ENCODE measurements around the gene FBXO33.

FBXO33 gene

DNA sequence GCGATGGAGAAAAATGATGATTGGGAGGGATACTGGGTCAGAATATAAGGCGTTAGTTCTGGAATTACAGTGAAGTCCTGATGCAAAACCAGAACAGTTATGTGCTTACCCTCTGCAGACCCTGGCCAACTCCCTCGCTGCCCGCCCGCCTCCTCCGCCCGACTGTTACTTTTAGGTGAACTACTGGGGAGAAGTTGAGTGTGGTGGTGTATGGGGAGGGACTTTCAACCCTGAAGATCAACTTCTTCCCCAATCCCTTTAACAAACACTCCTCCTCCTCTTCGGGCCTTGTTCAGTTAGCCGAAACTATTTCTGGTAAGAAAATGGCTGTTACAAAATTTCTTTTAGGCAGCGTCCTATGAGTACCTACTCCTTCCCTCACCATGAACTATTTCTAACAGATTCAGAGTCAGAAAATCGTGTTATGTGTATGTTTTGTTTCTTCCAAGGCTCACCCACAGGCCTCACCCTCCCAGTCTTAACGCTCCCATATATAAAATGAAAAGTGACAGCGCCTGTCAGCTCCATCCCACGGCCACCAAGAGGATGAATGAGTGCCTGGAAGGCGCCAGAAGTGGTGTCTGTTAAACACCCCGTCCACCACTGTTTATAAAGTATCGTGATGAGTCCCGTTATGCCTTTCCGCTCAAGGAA, 1.3 kb downstream of the FBXO33 start:
- DNase-seq, result no peak

DNA sequence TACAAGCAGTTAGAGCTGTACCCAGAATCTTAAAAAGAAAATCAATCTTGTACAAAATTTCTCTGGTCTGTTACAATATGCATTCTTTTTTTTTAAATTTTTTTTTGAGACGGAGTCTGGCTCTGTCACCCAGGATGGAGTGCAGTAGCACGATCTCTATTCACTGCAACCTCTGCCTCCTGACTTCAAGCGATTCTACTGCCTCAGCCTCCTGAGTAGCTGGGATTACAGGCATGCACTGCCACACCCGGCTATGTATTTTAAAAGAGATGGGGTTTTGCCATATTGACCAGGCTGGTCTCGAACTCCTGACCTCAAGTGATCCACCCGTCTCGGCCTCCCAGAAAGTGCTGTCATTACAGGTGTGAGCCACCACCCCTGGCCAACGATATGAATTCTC, 4.1 kb downstream of the FBXO33 start:
- DNase-seq, result no peak

DNA sequence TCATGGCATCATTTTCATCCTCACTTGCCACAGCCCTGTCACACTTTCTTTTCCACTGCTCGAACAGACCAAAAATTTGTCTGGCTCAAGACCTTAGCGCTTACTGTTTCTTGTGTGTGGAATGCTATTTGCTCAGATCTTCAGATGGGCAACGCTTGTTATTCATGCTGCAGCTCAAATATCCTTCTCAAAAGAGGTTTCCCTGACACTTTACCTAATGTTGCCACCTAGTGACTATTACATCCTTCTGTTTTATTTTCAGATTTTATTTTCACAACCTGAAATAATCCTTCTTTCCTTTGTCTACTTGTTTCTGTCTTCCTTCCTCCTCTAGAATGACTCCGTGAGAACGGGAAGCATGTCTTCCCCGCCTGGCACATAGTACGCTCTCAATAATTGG, 5.6 kb downstream of the FBXO33 start:
- DNase-seq, result peak in 2 of 3 experiments; percentile 5 to 55

DNA sequence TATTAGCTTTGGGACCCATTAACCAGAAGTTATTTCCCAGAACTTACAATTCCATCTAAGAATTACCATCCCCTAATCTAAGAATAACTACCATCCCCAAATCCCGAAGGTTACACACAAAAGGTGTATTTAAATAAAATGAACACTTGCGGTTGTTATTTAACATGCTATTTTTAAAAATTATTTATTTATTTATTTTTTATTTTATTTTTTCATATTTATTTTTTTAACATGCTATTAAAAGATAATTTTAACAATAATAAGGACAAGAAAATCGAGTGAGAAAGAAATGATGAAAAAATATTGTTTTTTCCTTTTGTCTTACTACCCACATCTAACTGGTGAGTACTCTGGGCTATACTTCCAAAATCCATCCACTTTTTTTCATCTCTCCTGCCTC, 6.3 kb downstream of the FBXO33 start:
- no peak for DNase-seq

DNA sequence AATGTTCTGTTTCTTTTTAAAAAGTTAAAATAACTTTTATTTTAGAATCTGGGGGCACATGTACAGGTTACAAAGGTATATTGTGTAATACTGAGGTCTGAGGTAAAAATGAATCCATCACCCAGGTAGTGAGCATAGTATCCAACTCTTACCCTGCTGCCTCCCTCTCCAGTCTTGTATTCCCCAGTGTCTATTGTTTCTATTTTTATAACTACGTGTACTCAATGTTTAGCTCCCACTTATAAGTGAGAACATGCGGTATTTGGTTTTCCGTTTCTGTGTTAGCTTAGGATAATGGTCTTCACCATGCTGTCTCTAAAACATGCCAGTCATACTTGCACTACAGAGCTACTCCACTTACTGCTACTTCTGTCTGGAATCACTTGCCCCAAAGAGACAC, 8.4 kb downstream of the FBXO33 start:
- peak in 1 of 3 experiments; percentile 18 for DNase-seq

DNA sequence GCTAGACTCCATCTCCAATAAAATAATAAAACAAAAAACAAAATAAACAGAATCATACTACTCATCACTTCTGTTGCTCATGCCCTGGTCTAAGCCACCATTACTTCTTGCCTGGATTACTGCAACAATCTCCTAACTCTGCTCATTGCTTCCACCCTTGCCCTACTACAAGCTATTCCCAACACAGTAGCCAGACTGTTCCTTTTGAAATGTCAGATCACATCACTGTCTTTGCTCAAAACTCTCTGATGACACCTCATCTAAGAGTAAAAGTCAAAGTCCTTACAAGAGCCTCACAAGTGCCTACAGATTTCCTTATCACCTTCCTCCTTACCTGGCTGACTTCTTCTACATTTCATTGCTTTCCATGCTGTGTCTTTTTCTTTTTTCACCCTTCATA, 10.0 kb downstream of the FBXO33 start:
- no peak for DNase-seq

DNA sequence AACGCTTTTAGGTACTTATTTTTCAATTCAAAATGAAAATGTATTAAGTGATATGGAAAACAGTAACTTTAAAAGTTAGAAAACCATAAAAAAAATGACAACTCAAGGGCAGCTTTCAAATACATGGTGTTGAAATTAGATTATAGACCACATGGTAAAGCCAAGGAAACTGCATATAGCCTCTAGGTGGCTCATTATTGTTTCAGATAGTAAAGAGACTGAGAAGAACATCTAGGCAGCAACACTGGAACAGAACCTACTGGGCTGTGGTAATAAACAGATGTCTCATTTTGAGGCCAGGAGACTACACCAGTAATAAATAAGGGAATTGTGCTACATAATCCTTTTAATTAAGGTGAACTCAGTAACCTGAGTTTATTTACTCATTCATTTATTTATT, 13.0 kb downstream of the FBXO33 start:
- no peak for DNase-seq

DNA sequence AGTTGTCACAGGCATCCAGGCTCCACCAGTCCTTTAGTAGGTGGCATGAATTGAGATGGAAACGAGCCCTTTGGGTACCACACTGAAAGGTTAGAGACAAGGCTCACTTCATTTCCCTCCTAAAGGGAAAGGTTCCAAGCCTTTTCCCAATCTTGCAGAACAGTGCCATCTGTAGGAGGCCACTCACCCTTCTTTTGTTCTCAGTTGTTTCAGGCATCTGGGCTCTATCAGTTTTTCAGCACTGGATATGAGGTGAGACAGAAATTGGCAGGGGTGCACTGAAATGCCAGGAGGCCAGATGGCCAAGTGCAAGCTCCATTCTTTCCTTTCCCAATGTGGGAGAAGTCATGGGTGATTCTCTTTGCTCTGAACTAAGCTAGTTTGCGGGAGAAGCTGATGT, 15.2 kb downstream of the FBXO33 start:
- no peak for DNase-seq

DNA sequence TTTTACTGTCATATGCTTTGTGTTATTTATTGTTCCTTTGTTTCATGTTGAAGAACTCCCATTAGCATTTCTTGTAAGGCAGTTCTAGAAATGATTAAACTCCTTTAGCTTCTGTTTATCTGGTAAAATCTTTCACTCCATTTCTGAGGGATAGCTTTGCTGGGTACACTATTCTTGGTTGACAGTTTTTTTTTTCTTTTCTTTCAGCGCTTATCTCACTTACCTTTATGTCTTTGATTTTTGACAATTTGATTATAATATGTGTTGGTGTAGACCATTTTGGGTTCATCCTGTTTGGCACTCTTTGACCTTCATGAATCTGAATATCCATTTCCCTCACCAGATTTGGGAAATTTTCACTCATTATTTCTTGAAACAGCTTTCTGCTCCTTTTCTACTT, 16.2 kb downstream of the FBXO33 start:
- no peak for DNase-seq

DNA sequence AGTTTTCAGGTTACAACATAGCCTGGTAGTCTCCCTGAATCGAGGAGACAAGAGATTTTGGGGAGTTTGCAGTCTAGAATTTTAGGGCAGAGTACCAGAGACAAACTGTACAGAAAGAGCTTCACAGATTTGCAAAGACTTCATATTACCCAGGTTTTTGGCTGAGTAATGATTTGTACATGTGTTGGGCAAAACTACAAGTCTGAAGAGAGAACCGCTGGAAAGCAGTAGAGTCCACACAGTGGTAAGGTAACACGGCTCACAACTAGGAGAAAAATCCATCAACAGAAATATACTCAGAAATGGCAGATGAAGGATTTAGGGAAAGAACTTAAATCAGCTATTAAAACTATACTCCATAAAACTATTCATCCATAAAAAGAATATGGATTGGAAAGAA, 25.7 kb downstream of the FBXO33 start:
- DNase-seq, result no peak

DNA sequence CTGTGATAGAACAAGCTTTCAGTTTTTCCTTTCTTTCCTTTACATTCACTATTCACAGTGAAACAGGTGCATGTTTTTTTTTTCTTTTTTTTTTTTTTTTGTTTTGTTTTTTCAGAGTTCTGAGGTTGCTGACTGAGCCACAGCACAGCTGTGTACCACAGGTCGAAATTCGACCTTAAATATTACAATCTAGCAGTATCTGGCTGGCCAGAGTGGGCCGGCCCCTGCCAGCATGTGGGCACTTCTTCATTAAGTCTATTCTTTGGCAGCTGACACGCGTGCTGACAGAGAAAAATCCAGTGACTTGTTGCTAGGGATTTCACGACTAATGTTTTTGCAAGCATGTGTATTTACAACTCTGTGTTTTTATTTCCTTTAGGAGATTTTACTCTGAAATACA, 33.9 kb downstream of the FBXO33 start:
- peak in 2 of 3 experiments; percentile 24 to 70 for DNase-seq

DNA sequence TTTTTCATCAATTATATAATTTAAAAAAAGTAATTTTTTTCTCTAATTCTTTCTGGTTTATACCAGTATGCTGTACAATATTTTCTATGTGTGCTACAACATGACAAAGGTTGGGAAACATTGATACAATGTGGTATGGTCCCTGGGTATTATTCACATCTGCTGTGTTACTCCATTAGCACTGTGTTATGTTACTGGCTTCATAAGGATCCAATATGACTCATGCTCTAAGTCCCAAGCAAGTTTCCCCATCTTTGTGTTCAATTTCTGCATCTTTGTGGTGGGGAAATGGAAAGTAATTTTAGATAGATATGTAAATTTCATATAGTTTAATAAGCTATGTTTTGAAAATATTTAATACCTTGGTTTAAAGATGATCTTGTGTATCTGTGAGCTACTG, 35.8 kb downstream of the FBXO33 start:
- no peak for DNase-seq

DNA sequence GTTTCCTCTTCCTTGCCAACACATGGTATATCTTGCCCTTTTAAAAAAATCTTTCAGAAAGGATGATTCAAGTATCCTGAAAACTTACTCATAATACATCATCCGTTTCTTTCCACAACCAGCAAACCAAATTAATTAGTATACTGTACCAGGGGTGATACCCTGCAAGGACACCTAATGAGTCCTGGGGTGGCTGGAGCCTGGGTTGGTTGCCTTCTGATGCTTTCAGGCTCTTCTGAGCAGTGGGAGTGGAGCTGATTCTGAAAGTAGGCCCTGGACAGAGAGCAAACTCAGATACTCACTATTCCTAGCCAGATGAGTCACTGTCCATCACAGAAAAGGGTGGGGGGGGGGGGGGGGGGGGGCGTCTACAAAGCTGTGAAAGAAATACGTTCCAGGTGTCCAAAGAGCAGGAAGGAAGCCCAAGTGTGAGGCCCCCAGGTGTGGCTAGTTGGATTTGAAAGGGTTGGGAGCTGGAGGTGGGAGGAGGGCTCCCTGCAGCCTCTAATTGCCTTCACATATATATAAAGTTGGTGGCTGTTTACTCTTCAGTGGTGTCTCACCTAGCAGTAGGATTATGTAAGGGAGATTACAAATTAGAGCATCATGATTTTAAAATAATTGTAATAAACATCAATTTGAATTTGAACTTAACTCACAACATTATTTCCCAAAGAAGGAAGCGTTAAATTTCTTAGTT, 36.5 kb downstream of the FBXO33 start:
- DNase-seq, result peak in 2 of 3 experiments; percentile 15 to 54

DNA sequence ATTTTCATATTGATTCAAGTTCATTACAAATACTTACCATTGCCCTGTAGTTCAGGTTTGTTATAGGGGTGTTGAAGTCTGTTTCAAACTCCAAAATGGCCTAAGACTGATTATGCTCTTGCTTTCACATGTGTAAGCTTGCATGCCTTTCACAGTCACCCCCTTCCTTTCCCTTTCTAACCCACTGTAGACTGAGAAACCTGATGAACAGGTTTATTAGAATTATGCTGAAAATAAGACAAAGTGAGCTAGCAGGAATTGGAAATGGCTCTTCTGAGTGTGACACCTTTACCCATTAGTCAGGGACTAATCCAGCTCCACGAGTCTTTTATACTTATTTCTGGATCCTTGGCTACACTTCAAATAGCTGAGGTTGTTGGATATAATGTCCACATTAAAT, 38.9 kb downstream of the FBXO33 start:
- DNase-seq, result no peak

DNA sequence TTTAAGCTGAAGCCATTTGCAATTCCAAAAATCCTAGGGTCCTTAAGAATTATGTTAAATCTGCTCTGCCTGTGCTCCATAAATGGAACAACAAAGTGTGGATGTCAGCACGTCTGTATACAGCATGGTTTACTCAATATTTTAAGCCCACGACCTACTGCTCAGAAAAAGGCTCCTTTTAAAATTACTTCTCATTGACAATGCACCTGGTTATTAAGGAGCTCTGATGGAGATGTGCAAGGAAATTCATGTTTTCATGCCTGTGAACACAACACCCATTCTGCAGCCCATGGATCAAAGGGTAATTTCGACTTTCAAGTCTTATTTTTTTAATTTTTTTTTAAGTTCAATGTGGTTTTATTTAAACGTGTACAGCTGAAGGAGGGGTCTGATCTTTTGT, 48.1 kb downstream of the FBXO33 start:
- no peak for DNase-seq

DNA sequence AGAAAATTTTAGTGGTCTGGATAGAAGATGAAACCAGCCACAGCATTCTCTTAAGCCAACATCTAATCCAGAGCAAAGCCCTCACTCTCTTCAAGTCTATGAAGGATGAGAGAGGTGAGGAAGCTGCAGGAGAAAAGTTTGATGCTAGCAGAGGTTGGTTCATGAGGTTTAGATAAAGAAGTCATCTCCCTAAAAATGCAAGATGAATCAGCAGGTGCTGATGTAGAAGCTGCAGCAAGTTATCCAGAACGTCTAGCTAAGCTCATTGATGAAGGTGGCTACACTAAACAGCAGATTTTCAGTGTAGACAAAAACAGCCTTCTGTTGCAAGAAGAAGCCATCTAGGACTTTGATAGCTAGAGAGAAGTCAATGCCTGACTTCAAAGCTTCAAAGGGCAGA, 48.5 kb downstream of the FBXO33 start:
- DNase-seq, result no peak

DNA sequence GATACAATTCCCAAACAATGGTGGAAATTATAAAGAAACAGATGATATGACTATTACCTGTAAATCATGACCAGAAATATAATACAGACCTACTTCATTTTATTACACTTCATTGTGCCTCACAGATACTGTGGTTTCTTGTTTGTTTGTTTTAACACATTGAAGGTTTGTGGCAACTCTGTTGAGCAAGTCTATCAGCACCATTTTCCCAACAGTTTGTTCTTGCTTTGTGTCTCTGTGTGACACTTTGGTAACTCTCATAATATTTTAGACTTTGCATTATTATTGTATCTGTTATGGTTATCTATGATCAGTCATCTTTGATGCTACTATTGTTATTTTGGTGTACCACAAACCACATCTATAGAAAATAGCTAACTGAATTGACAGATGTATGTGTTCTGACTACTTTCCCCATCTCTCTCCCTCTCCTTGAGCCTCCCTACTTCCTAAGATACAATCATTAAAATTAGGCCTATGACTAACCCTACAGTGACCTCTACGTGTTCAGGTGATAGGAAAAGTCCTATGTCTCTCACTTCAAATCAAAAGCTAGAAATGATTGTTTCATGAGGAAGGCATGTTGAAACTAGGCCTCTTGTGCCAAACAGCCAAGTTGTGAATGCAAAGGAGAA, 49.1 kb downstream of the FBXO33 start:
- DNase-seq, result no peak

DNA sequence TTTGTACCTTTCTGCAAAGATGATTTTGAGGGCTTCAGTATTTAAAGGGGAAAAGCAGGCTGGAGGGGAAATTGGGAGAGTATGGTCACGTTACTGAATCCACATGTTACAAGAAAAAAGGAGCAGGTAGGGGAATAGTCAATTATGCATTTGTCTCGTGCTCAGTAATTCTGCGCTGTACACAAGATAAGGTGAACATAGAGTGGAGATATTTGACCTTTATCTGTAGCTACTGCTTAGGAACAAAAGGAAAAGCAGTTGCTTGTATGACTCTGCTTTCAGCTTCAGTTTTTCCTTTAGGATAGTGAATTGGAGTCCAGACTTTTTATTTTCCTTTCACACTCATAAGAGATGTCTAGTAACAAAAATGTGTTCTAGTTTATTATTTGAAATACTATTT, 49.8 kb downstream of the FBXO33 start:
- DNase-seq, result no peak

DNA sequence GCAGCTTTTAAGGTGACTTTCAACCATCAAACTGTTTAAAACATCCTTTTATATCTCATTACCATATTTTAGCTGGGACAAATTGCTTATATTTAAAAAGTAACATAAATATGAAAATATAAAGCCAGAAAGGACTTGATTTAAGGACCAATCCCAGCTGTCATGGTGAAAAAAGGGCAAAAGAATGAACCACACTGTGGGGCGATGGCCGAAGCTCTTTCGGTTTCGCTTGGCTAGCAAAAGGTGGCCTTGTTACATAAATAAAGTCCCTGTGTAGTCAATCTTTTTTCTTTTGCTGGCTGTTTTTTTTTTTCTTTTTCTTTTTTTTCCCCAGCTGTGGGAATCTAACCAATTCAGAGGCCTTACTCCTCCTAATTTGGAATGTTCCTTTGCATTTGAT, 50.9 kb downstream of the FBXO33 start:
- DNase-seq, result no peak

DNA sequence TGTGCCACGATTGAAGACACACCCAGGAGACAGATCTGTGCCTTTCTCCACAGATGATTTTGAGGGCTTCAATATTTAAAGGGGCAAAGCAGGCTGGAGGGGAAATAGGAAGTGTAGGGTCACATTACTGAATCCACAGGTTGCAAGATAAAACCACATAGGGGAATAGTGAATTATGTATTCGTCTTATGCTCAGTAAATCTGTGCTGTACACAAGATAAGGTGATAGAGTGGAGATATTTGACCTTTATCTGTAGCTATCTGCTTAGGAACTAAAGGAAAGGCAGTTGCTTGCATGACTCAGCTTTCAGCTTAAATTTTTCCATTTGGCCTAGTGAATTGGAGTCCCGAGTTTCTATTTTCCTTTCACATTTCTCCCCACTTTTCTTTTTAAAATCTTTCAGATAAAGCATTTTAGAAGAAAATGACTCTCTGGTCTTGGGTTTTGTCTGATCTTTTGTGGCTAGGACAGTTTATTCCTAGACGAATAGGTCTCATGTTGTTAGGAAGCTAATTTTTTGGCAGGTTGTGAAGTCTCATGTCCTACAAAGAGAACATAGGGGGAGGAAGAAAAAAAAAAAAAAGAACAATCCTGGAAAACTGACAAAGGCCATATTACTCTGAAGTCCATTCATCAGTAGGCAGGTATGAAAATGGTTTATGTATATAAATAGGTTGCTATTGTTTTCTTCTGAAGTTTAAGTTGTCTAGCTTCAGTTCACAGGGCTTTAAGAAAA, 55.4 kb downstream of the FBXO33 start:
- DNase-seq, result no peak

DNA sequence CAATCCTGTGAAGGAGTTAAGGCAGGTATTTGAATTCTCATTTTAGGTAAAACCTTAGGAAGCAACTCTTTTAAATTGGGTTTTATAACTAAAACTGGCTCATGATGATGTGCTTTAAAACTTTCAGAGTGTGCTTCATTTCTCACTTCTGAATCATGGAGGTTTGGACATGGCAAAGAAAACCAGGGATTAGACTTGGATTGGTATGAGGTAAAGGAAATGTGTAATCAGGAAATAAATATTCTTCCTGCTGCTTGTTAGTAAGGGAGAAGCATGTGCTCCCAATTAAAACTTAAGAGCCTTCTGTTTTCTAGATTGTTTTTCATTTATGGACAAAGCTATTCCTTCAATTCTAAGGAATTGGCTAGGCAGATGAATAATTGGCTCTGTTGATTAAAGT, 57.4 kb downstream of the FBXO33 start:
- DNase-seq, result no peak

DNA sequence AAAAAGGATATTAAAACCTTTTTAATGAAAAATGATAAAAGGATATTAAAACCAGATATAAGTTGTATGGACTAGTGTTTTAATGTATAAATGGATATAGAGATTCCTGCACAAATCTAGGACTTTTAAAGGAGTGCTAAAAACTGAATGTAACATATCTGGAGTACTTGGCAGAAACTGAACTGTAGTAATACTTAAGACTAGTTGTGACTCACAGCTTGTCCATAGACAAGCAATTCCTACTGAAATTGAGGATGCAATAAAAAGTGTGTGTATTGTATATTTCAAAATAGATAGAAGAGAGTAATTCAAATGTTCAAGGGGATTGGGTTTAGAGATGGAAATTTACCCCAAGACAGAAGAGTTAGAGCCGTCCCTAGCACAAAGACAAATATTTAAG, 59.6 kb downstream of the FBXO33 start:
- DNase-seq, result no peak

DNA sequence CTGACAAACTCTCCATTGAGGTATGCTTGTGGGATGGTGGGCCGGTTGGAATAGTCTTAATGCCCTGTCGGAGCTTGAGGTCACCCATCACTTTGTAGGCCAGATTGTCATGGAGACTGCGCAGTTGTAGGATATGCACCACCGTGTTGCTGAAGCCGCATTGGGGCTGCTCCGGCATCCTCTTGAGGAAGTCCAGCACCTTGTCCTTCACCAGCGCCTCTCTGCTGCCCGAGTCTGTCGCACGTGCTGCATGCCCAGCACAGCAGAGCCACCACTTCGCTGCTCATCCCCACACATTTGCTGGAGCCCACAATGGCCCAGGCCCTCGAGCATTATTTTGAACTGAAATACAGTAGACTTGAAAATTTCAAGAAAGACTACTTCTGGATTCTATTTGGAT, 61.8 kb downstream of the FBXO33 start:
- no peak for DNase-seq

DNA sequence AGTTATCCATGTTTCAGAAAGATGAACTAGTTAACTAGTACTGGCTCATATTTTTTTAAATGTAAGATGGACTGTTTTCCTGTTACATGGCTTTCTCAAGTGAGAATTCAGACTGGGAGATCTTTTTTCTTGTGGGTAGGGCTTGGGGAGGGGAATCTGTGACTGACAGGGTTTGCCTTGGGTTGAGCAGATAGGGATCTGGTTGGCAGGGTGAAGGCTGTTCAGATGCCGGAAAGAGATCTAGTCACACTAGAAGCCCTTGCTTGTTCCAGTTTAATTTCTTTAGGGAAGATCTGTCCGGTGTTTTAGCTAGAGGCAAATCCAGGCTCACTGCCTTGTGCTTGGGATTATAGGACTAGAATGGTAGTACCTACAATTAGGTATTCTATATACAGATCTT, 63.2 kb downstream of the FBXO33 start:
- no peak for DNase-seq

Data from NCI-H1417 (cell line).